ENCODE measurements around the gene GRP.
A peak's percentile ranks its signal among the peaks of the same experiment; 100 is the strongest.

Gene GRP

DNA sequence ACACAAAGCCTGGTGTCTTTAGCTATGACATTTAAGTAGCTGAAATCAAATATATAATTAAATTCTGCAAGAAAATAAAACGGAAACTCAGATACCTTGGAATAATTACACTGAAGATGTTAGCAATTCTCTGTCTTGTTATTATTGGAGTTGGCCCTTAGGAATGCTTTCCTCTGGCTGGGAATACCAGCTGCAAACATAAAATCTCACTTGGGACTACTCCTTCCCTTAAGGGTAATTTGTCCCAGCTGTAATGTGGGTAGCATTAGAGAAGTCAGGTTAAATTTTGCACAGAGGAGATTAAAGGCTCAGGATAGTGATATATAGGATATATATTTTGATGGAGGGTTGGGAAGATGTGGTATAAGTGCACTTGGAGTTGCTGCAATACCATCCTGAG is 37.3 kb upstream of the GRP start:
- Histone ChIP-seq H3K27ac (no peak overlapping the region), H3K4me1 (no peaks in the 10 kb centered on the region), H3K4me2 (ENCODE audit: low read length) (no peak overlapping the region), H3K79me2 (no peaks in the 10 kb centered on the region), H3K27me3 (ENCODE audit: control insufficient read depth, insufficient read depth, low read length) (no peaks in the 10 kb centered on the region), H3K36me3 (ENCODE audit: control insufficient read depth, insufficient read depth, low read length) (no peaks in the 10 kb centered on the region), H2AFZ (no peak overlapping the region), H3K9ac (no peak overlapping the region), H3K4me3 (ENCODE audit: low read depth, low read length) (no peak overlapping the region), H3K9me3 (ENCODE audit: control insufficient read depth, low read length) (no peaks in the 10 kb centered on the region)
- TF ChIP-seq, protein P1, sequence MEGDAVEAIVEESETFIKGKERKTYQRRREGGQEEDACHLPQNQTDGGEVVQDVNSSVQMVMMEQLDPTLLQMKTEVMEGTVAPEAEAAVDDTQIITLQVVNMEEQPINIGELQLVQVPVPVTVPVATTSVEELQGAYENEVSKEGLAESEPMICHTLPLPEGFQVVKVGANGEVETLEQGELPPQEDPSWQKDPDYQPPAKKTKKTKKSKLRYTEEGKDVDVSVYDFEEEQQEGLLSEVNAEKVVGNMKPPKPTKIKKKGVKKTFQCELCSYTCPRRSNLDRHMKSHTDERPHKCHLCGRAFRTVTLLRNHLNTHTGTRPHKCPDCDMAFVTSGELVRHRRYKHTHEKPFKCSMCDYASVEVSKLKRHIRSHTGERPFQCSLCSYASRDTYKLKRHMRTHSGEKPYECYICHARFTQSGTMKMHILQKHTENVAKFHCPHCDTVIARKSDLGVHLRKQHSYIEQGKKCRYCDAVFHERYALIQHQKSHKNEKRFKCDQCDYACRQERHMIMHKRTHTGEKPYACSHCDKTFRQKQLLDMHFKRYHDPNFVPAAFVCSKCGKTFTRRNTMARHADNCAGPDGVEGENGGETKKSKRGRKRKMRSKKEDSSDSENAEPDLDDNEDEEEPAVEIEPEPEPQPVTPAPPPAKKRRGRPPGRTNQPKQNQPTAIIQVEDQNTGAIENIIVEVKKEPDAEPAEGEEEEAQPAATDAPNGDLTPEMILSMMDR (IDR thresholded peaks at IDR 0.05): no peak

DNA sequence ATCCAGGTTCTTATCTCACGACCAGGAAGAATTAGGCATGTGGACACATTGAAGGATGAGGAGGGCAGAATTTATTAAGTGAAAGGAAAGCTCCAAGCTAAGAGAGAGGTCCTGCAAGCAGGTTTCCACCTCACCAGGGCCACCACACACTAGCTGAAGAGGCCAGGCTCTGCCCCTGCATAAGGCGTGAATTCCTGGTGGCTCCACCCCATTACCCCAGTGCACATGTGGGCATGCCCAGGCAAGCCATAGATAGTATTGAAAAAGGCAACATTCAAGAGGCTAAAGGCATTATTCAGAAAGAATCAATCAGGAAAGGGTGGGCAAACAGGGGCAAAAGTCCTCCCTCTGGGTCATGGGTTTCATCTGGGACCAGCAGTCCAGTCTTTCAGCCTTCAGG is 30.9 kb upstream of the GRP start:
- H3K4me3 ChIP-seq (ENCODE audit: low read depth, low read length): no peak overlapping the region
- H3K27ac ChIP-seq: no peak overlapping the region
- no peaks in the 10 kb centered on the region for H3K27me3 ChIP-seq (ENCODE audit: control insufficient read depth, insufficient read depth, low read length)
- no peaks in the 10 kb centered on the region for H3K36me3 ChIP-seq (ENCODE audit: control insufficient read depth, insufficient read depth, low read length)
- no peak overlapping the region for H3K4me2 ChIP-seq (ENCODE audit: low read length)
- no peak overlapping the region for H2AFZ ChIP-seq
- TF ChIP-seq, protein P1 (IDR thresholded peaks at IDR 0.05): no peak
- H3K9me3 ChIP-seq (ENCODE audit: control insufficient read depth, low read length): no peaks in the 10 kb centered on the region
- H3K79me2 ChIP-seq: no peaks in the 10 kb centered on the region
- H3K9ac ChIP-seq: no peak overlapping the region
- no peaks in the 10 kb centered on the region for H3K4me1 ChIP-seq

DNA sequence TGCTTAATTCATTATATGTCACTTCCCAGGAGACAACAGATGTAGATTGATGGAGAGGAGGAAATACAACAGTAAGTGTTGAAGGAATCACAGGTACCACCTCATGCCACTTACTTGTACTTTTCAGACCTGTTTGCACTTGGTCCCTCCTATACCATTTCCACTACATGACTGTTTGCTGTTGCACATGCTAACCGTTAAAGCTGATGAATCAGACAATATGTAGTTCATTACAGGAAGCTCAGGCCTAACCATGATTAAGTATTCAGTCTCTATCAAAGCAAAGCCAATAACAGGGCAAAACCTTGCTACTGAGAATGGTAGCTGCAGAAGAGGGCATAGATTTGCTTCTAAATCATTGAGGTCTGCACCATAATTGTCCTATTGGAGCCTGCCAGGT is 30.2 kb upstream of the GRP start:
- H3K4me1 ChIP-seq: no peaks in the 10 kb centered on the region
- H3K4me2 ChIP-seq (ENCODE audit: low read length): no peak overlapping the region
- no peak overlapping the region for H3K27ac ChIP-seq
- no peaks in the 10 kb centered on the region for H3K27me3 ChIP-seq (ENCODE audit: control insufficient read depth, insufficient read depth, low read length)
- H3K79me2 ChIP-seq: no peaks in the 10 kb centered on the region
- H3K4me3 ChIP-seq (ENCODE audit: low read depth, low read length): no peak overlapping the region
- no peaks in the 10 kb centered on the region for H3K36me3 ChIP-seq (ENCODE audit: control insufficient read depth, insufficient read depth, low read length)
- H2AFZ ChIP-seq: no peak overlapping the region
- no peaks in the 10 kb centered on the region for H3K9me3 ChIP-seq (ENCODE audit: control insufficient read depth, low read length)
- TF ChIP-seq, protein P1 (IDR thresholded peaks at IDR 0.05): no peak
- H3K9ac ChIP-seq: no peak overlapping the region

DNA sequence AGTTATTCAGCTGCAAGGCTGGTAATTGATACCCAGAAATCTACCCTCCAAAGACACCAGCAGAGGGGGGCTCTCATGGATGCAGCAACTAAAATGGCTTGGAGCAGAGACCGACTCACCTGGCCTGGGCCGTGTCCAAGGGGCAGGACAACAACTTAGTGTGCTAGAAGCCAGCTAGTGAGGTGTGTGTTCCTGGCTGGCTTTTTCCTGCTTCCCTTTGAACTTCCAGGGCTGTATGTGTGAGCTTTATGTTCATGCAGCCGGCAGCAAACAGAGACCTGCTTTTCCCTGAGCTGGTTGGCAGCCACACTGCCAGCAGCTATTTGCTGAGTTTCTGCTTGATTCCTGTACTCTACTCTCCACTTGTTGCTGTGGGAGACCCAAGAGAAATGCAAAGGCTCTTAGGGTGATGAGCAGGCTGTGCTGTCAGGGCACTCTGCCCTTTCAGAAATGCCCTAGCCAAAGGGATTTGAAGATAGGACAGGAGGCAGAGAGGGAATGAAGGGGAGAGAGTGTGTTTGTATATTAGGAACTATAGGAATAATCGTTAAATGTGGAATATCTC is 23.7 kb upstream of the GRP start:
- peaks cover 9% of the 10 kb centered on the region for H3K4me1 ChIP-seq
- H3K9ac ChIP-seq: no peak overlapping the region
- H3K36me3 ChIP-seq (ENCODE audit: control insufficient read depth, insufficient read depth, low read length): no peaks in the 10 kb centered on the region
- H3K27me3 ChIP-seq (ENCODE audit: control insufficient read depth, insufficient read depth, low read length): no peaks in the 10 kb centered on the region
- no peaks in the 10 kb centered on the region for H3K9me3 ChIP-seq (ENCODE audit: control insufficient read depth, low read length)
- peak overlapping the region; percentile 48 for H2AFZ ChIP-seq
- H3K79me2 ChIP-seq: no peaks in the 10 kb centered on the region
- TF ChIP-seq, protein P1 (IDR thresholded peaks at IDR 0.05): no peak
- no peak overlapping the region for H3K4me3 ChIP-seq (ENCODE audit: low read depth, low read length)
- H3K27ac ChIP-seq: no peak overlapping the region
- H3K4me2 ChIP-seq (ENCODE audit: low read length): no peak overlapping the region

DNA sequence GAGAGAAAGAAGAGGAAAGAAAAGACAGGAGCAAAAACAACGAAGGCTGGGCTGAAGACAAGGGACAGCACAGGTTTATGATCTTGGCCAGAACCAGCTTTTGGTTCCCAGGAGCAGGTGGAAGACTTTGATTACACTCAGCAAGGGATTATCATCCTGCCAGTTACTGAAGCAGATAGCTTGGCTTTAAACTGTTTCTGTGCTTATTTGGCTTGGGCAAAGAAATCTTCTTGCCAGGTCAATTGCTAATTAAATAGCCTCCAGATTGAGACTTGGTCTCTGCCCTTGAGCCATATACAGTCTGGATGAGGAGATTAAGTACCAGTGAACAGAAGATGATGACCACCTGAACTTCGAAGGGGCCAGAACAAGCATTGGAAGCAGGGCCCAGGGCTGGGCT is 22.3 kb upstream of the GRP start:
- H3K36me3 ChIP-seq (ENCODE audit: control insufficient read depth, insufficient read depth, low read length): no peaks in the 10 kb centered on the region
- H2AFZ ChIP-seq: no peak overlapping the region
- TF ChIP-seq, protein P1 (IDR thresholded peaks at IDR 0.05): no peak

More for the DNA sequence above, 22.3 kb upstream of the GRP start:
- H3K4me3 ChIP-seq (ENCODE audit: low read depth, low read length): no peak overlapping the region
- H3K27me3 ChIP-seq (ENCODE audit: control insufficient read depth, insufficient read depth, low read length): no peaks in the 10 kb centered on the region
- no peak overlapping the region for H3K4me2 ChIP-seq (ENCODE audit: low read length)
- H3K4me1 ChIP-seq: peaks cover 9% of the 10 kb centered on the region
- no peak overlapping the region for H3K27ac ChIP-seq
- H3K79me2 ChIP-seq: no peaks in the 10 kb centered on the region
- no peaks in the 10 kb centered on the region for H3K9me3 ChIP-seq (ENCODE audit: control insufficient read depth, low read length)
- H3K9ac ChIP-seq: no peak overlapping the region
